ENCODE data around the gene HDGFL2.

The HDGFL2 gene

GRCh38 chr19:4542896-4543841, 71.1 kb downstream of the HDGFL2 start:
- no peak for TF ChIP-seq CTCF (IDR thresholded peaks at IDR 0.05; ENCODE audit: low read length, missing control alignments)
- no peak for DNase-seq (ENCODE audit: low read depth)
- no peak overlapping the region for H3K4me3 ChIP-seq (replicated peaks; ENCODE audit: low read depth, low read length)

- no peak overlapping the region for H3K4me3 ChIP-seq (replicated peaks; ENCODE audit: low read depth, low read length)
- no peak for DNase-seq (ENCODE audit: low read depth)
- TF ChIP-seq CTCF (IDR thresholded peaks at IDR 0.05; ENCODE audit: low read length, missing control alignments): no peak
These were observed 71.9 kb downstream of the HDGFL2 start for GRCh38 chr19:4543842-4544647.

GRCh38 chr19:4547303-4548237, 75.5 kb downstream of the HDGFL2 start:
- H3K4me3 ChIP-seq (replicated peaks; ENCODE audit: low read depth, low read length): no peak overlapping the region
- DNase-seq (ENCODE audit: low read depth): peak; percentile 29
- TF ChIP-seq CTCF (IDR thresholded peaks at IDR 0.05; ENCODE audit: low read length, missing control alignments): peak; percentile 43

GRCh38 chr19:4548238-4548584, 76.1 kb downstream of the HDGFL2 start:
- DNase-seq (ENCODE audit: low read depth): no peak
- H3K4me3 ChIP-seq (replicated peaks; ENCODE audit: low read depth, low read length): no peak overlapping the region
- no peak for TF ChIP-seq CTCF (IDR thresholded peaks at IDR 0.05; ENCODE audit: low read length, missing control alignments)

GRCh38 chr19:4550018-4550417, 77.9 kb downstream of the HDGFL2 start:
- no peak overlapping the region for H3K4me3 ChIP-seq (replicated peaks; ENCODE audit: low read depth, low read length)
- TF ChIP-seq CTCF (IDR thresholded peaks at IDR 0.05; ENCODE audit: low read length, missing control alignments): no peak
- no peak for DNase-seq (ENCODE audit: low read depth)

- no peak for TF ChIP-seq CTCF (IDR thresholded peaks at IDR 0.05; ENCODE audit: low read length, missing control alignments)
- no peak overlapping the region for H3K4me3 ChIP-seq (replicated peaks; ENCODE audit: low read depth, low read length)
- no peak for DNase-seq (ENCODE audit: low read depth)
These were observed 78.5 kb downstream of the HDGFL2 start for GRCh38 chr19:4550479-4551050.

Data from fibroblast of pulmonary artery (primary cell).